ENCODE data around the gene OR13J1. TPM values are rescaled to one million over a fixed set of nuclear protein-coding genes. Genes with fewer than 3 reads are reported as not detected.

The OR13J1 gene
- total and polyA plus RNA-seq, 12 donors, result not detected

DNA sequence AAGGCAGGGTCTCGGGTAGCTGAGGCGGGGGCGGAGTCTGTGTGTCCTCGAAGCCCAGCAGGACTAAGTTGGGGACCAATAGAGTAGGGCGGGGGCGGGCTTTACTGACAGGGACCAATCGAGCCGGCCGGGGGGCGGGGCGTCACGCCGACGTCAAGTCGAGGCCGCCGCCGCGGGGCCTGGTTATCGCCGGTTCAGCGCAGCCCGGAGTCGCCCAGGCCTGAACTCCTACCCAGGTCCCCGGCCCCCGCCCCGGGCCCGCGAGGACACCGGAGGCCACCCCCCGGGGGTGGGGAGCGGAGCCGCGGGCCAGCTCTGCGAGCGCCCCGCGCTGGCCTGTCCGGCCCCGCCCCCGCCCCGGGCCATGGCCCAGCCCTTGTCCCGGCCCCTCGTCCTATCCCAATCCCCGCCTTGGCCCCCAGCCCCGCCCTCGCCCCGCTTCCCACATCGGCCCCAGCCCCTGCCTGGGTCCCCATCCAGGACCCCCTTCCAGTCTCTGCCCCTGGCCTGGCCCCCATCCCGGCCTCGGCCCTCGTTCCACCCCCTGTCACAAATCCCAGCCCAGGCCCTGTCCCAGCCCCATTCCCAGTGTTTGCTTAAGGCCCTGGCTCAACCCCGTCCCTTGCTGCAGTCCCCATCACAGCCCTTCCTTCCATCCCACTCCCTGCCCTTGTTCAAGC is 41.0 kb downstream of the OR13J1 start, which contains the start of gene TMEM8B:
TMEM8B (plus strand) TSS at position 145 of the 680 bp plus-strand sequence; CDS start at position 365, 220 bp downstream.
- peaks cover 30 to 33% of the 10 kb centered on the region in 2 donors for H3K4me1 ChIP-seq (replicated peaks in 1 of 2)
- intact Hi-C loops (cut with DNase I), result loop anchor here (5.0 kb wide), 2 partner anchors 37 to 48 kb away; partner anchors contain the start of gene NPR2 (in 1 of the 2)

GRCh38 chr9:35828716-35829083 is 41.5 kb downstream of the OR13J1 start, which contains the start of gene FAM221B:
TSS of gene FAM221B (minus strand) at chr9:35828732. CDS start at chr9:35826161, 2,571 bp downstream.
- peak in 2 of 7 donors; percentile 46 to 76 for DNase-seq
- peak within 1 kb of the TSS; percentile 48 to 99 (median 93) for H3K27ac ChIP-seq
- intact Hi-C loops (cut with DNase I), result loop anchor here (5.0 kb wide), 2 partner anchors 36 to 49 kb away; partner anchors contain the start of gene NPR2 (in 1 of the 2)
- WGBS, 4 donors, result 0 to 3% (median 2%) methylated on average over 17 to 21 of the region's 21 CpGs
- no peaks in the 10 kb centered on the region for H3K27me3 ChIP-seq
- peaks cover 25 to 33% of the 10 kb centered on the region in 2 donors for H3K4me1 ChIP-seq (replicated peaks in 1 of 2)
- H3K36me3 ChIP-seq (replicated peaks in 1 of 2), result no peaks in the 10 kb centered on the region
- no peak for TF ChIP-seq POLR2A (IDR thresholded peaks at IDR 0.05)
- TF ChIP-seq, protein P1, sequence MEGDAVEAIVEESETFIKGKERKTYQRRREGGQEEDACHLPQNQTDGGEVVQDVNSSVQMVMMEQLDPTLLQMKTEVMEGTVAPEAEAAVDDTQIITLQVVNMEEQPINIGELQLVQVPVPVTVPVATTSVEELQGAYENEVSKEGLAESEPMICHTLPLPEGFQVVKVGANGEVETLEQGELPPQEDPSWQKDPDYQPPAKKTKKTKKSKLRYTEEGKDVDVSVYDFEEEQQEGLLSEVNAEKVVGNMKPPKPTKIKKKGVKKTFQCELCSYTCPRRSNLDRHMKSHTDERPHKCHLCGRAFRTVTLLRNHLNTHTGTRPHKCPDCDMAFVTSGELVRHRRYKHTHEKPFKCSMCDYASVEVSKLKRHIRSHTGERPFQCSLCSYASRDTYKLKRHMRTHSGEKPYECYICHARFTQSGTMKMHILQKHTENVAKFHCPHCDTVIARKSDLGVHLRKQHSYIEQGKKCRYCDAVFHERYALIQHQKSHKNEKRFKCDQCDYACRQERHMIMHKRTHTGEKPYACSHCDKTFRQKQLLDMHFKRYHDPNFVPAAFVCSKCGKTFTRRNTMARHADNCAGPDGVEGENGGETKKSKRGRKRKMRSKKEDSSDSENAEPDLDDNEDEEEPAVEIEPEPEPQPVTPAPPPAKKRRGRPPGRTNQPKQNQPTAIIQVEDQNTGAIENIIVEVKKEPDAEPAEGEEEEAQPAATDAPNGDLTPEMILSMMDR (IDR thresholded peaks at IDR 0.05), result no peak
- H3K9me3 ChIP-seq (replicated peaks in 1 of 3), result no peaks in the 10 kb centered on the region
- peak within 1 kb of the TSS; percentile 39 to 98 (median 50) for H3K4me3 ChIP-seq

More for the DNA sequence above, 41.0 kb downstream of the OR13J1 start, which contains the start of gene TMEM8B:
- Histone ChIP-seq H3K36me3 (replicated peaks in 1 of 2) (no peaks in the 10 kb centered on the region), H3K27me3 (no peaks in the 10 kb centered on the region), H3K9me3 (replicated peaks in 1 of 3) (no peaks in the 10 kb centered on the region), H3K27ac (peak within 1 kb of the TSS; percentile 48 to 99 (median 93)), H3K4me3 (peak within 1 kb of the TSS; percentile 39 to 98 (median 50))
- DNase-seq, result peak; percentile 94 to 99 (median 98)
- TF ChIP-seq, protein P1 (IDR thresholded peaks at IDR 0.05), result no peak
- peak in 1 of 2 donors; percentile 52 for TF ChIP-seq POLR2A (IDR thresholded peaks at IDR 0.05)
- WGBS, 4 donors, result 0 to 1% (median 1%) methylated on average over 29 to 53 of the region's 53 CpGs; no CpG with 5 or more reads in 1 of the 4 donors

DNA sequence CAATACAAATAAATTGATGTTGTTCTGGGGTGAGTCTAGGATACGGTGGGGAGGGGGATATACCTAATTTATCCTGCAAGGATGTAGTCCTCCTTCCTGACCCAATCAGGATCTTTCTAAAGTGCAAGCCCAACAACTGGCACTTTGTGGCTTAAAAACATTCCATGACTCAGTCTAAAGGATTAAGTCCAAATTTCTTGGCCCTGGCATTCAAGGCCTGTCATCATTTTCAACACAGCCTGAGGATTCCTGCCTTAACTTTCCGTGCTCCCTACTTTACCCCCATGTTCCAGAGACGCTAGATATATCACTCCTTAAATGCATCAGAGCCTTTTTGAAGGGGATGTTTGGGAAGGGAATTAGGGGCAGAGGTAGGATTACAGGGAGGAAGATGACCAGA is 42.7 kb downstream of the OR13J1 start:
- peak overlapping the region in 2 of 5 donors; percentile 46 to 47 for H3K27ac ChIP-seq
- TF ChIP-seq POLR2A (IDR thresholded peaks at IDR 0.05), result no peak
- TF ChIP-seq, protein P1 (IDR thresholded peaks at IDR 0.05), result no peak

DNA sequence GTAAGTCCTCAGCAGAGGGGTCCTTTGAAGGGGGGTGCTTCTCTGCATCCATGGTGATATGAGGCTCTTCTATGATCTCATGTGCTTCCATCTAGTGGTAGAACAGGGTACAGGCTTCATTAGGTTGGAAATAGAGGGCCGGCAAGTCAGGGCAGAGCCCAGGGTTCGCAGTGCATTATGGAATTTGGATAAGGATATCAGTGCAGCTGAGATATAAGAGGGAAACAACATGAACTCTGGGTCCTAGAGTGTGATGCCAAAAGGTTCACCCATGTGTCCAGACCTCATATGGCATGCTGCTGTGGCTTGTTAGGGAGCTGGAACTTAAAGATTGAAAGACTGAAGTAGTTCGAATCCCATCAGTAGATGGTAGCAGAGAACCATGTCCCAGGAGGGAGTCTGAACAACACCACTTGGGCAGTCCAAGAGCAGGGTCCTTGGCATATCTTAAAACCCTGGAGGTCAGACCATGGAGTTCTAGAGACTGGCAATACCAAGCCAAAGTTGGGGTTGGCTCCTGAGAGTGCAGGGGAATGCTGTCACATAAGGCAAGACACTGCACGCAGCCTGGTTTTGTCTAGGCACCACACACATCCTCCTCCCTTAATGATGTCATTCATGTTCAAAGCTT is 44.0 kb downstream of the OR13J1 start:
- intact Hi-C loops (cut with DNase I), result loop anchor here (5.0 kb wide), 2 partner anchors 34 to 51 kb away; partner anchors contain the start of gene NPR2 (in 1 of the 2)
- H3K27ac ChIP-seq, result peak overlapping the region in 1 of 5 donors; percentile 33

More for the DNA sequence above, 42.7 kb downstream of the OR13J1 start:
- H3K27me3 ChIP-seq, result no peaks in the 10 kb centered on the region
- peaks cover 13 to 21% of the 10 kb centered on the region in 2 donors for H3K4me1 ChIP-seq (replicated peaks in 1 of 2)
- DNase-seq, result no peak
- H3K36me3 ChIP-seq (replicated peaks in 1 of 2), result no peaks in the 10 kb centered on the region
- WGBS, 4 donors, result 47 to 69% (median 54%) methylated on average over 3 of the region's 3 CpGs
- intact Hi-C loops (cut with DNase I), result loop anchor here (5.0 kb wide), 2 partner anchors 35 to 50 kb away; partner anchors contain the start of gene NPR2 (in 1 of the 2)
- no peak overlapping the region for H3K4me3 ChIP-seq
- no peaks in the 10 kb centered on the region for H3K9me3 ChIP-seq (replicated peaks in 1 of 3)

More for the DNA sequence above, 44.0 kb downstream of the OR13J1 start:
- H3K4me3 ChIP-seq, result no peak overlapping the region
- H3K4me1 ChIP-seq (replicated peaks in 1 of 2), result peaks cover 13 to 18% of the 10 kb centered on the region in 2 donors
- H3K9me3 ChIP-seq (replicated peaks in 1 of 3), result no peaks in the 10 kb centered on the region
- DNase-seq, result peak in 5 of 7 donors; percentile 35 to 73 (median 52)
- TF ChIP-seq POLR2A (IDR thresholded peaks at IDR 0.05), result no peak
- TF ChIP-seq, protein P1 (IDR thresholded peaks at IDR 0.05), result peak; percentile 62 to 90 (median 77)
- no peaks in the 10 kb centered on the region for H3K36me3 ChIP-seq (replicated peaks in 1 of 2)
- no peaks in the 10 kb centered on the region for H3K27me3 ChIP-seq
- WGBS, 4 donors, result 31 to 39% (median 36%) methylated on average over 4 of the region's 4 CpGs
